CD1c-positive myeloid dendritic cell (primary cell): ENCODE results near the gene OS9.
"Not testable (repeated sequence)": the region's sequence is repeated elsewhere in the genome, so short reads cannot be mapped to it uniquely, and the experiment has no call there.

Experiments used
- DNase-seq: peaks from one replicate; pipeline ENCODE4 v3.0.0-alpha.2; 2016; ENCODE audit errors: extremely low spot score

Gene OS9

GRCh38 chr12:57693659-57694458, at the start of gene OS9:
TSS of gene OS9 (plus strand) at chr12:57694132. CDS start at chr12:57694162, 30 bp downstream.
- DNase-seq = peak; percentile 99

GRCh38 chr12:57645990-57646658, 47.8 kb upstream of the OS9 start:
- not testable (repeated sequence) for DNase-seq

GRCh38 chr12:57646659-57647049, 47.3 kb upstream of the OS9 start:
- not testable (repeated sequence) for DNase-seq

- no peak for DNase-seq
Observed at GRCh38 chr12:57654042-57654441, 39.9 kb upstream of the OS9 start.

- DNase-seq = no peak
Observed at GRCh38 chr12:57655541-57656240, 38.2 kb upstream of the OS9 start.

GRCh38 chr12:57656408-57656807, 37.5 kb upstream of the OS9 start:
- DNase-seq = not testable (repeated sequence)

GRCh38 chr12:57657744-57658143, 36.2 kb upstream of the OS9 start:
- no peak for DNase-seq

- no peak for DNase-seq
Observed at GRCh38 chr12:57658890-57659289, 35.0 kb upstream of the OS9 start.

GRCh38 chr12:57661376-57661775, 32.6 kb upstream of the OS9 start:
- DNase-seq = no peak

GRCh38 chr12:57665066-57665820, 28.7 kb upstream of the OS9 start:
- DNase-seq = not testable (repeated sequence)

- no peak for DNase-seq
Observed at GRCh38 chr12:57666897-57667296, 27.0 kb upstream of the OS9 start.

- DNase-seq = not testable (repeated sequence)
Observed at GRCh38 chr12:57669691-57670090, 24.2 kb upstream of the OS9 start.

GRCh38 chr12:57671811-57672210, 22.1 kb upstream of the OS9 start:
- not testable (repeated sequence) for DNase-seq

GRCh38 chr12:57672801-57673200, 21.1 kb upstream of the OS9 start:
- no peak for DNase-seq

GRCh38 chr12:57674691-57675090, 19.2 kb upstream of the OS9 start:
- DNase-seq = no peak

- DNase-seq = not testable (repeated sequence)
Observed at GRCh38 chr12:57677947-57678346, 16.0 kb upstream of the OS9 start.

- DNase-seq = no peak
Observed at GRCh38 chr12:57679697-57680096, 14.2 kb upstream of the OS9 start.

- DNase-seq = no peak
Observed at GRCh38 chr12:57687862-57688261, 6.1 kb upstream of the OS9 start.

GRCh38 chr12:57688931-57689330, 5.0 kb upstream of the OS9 start:
- DNase-seq = no peak

GRCh38 chr12:57692500-57692899, 1.4 kb upstream of the OS9 start:
- DNase-seq = no peak

GRCh38 chr12:57693317-57693658, 644 bp upstream of the OS9 start:
- no peak for DNase-seq

GRCh38 chr12:57694459-57695019, 607 bp downstream of the OS9 start:
- no peak for DNase-seq
